Stimulated activated CD8-positive, alpha-beta memory T cell treated with anti-CD3 and anti-CD28 coated beads, Interleukin-15, amount 100 ng/mL, for 48 hours (primary cell): ENCODE measurements around the gene ADD3.

Experiments used
- DNase-seq, 2 donors: peaks; one replicate each; pipeline ENCODE4 v3.0.0-alpha.2; 2020; ENCODE audit warnings: low read depth in 2 of 2

The ADD3 gene

GRCh38 chr10:110068780-110069179 lies 61.0 kb downstream of the ADD3 start:
- no peak for DNase-seq

GRCh38 chr10:110069502-110069982 lies 61.8 kb downstream of the ADD3 start:
- DNase-seq = no peak

GRCh38 chr10:110073896-110074295 lies 66.1 kb downstream of the ADD3 start:
- no peak for DNase-seq

GRCh38 chr10:110074298-110074697 lies 66.5 kb downstream of the ADD3 start:
- no peak for DNase-seq

- no peak for DNase-seq
Measured at GRCh38 chr10:110074758-110075671, 67.2 kb downstream of the ADD3 start.

- DNase-seq = no peak
Measured at GRCh38 chr10:110075686-110076085, 67.9 kb downstream of the ADD3 start.

GRCh38 chr10:110076559-110077318 lies 69.0 kb downstream of the ADD3 start:
- DNase-seq = no peak

- DNase-seq = no peak
Measured at GRCh38 chr10:110077436-110078130, 69.8 kb downstream of the ADD3 start.

- DNase-seq = no peak
Measured at GRCh38 chr10:110078317-110078716, 70.5 kb downstream of the ADD3 start.

GRCh38 chr10:110081911-110082310 lies 74.1 kb downstream of the ADD3 start:
- no peak for DNase-seq

- DNase-seq = no peak
Measured at GRCh38 chr10:110083884-110084283, 76.1 kb downstream of the ADD3 start.

GRCh38 chr10:110087682-110088081 lies 79.9 kb downstream of the ADD3 start:
- DNase-seq = no peak

GRCh38 chr10:110088367-110089104 lies 80.8 kb downstream of the ADD3 start:
- DNase-seq = no peak

GRCh38 chr10:110091830-110092229 lies 84.0 kb downstream of the ADD3 start:
- no peak for DNase-seq

- no peak for DNase-seq
Measured at GRCh38 chr10:110093722-110094121, 85.9 kb downstream of the ADD3 start.

- no peak for DNase-seq
Measured at GRCh38 chr10:110094786-110095185, 87.0 kb downstream of the ADD3 start.

GRCh38 chr10:110101464-110102144 lies 93.8 kb downstream of the ADD3 start:
- no peak for DNase-seq

- DNase-seq = no peak
Measured at GRCh38 chr10:110103921-110104461, 96.2 kb downstream of the ADD3 start.

GRCh38 chr10:110105873-110106272 lies 98.1 kb downstream of the ADD3 start:
- no peak for DNase-seq

- DNase-seq = no peak
Measured at GRCh38 chr10:110107430-110107829, 99.6 kb downstream of the ADD3 start.

- DNase-seq = no peak
Measured at GRCh38 chr10:110107887-110108286, 100.1 kb downstream of the ADD3 start.
